GM21723 (cell line): ENCODE data around the gene AHCYL2.
"Not testable (repeated sequence)": the region's sequence is repeated elsewhere in the genome, so short reads cannot be mapped to it uniquely, and the experiment has no call there.

Source experiments
- ATAC-seq: cut with Tn5 transposase; IDR thresholded peaks from one replicate; pipeline ENCODE4 v1.9.1; 2021; ENCODE audit warnings: mild to moderate bottlenecking, moderate library complexity; ENCODE audit not compliant: unreplicated experiment

The AHCYL2 gene

GRCh38 chr7:129476398-129476797 lies 251.6 kb downstream of the AHCYL2 start:
- not testable (repeated sequence) for ATAC-seq
